Cortex of kidney (tissue), 1 donor: ENCODE measurements around the gene VPS54.

Source experiments
- DNase-seq: peaks from one replicate; lab custom pipeline; 2025; lab: John Stamatoyannopoulos, UW

VPS54 gene

DNA sequence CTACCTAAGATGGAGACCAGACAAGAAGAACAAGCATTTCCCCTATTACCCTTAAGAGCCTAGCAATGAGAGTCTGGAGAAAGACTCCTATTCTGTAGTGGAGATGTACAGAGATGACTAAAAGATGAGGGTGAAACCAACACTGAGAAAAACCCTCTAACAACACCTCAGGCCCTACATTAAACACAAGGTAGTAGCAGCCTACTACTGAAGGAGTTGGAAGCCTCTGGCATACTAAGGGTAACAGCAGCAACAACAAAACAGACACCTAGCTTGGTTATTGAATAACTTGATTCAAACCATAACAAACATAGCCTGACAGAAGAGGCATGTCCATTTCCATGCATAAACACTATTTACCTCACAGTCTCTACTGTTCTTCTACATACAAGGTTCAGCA is 117.1 kb downstream of the VPS54 start:
- no peak for DNase-seq

DNA sequence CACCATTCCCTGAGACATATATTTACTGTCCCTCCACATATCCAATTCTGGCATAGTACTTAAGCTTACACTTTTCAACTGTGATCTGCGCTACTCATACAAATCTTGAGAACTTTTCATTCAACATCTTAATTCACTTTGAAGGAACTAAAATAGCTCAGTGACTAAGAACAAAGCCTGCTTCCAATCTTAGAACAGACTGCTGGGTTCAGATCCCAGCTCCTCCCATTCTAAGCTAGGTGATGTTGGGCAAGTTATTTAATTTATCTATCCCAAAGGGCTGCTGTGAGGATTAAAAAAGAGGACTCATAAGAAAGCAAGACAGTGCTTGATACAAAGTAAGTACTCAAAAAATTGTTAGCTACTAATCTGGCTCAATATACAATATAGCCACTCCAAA is 119.6 kb downstream of the VPS54 start:
- DNase-seq, result no peak

DNA sequence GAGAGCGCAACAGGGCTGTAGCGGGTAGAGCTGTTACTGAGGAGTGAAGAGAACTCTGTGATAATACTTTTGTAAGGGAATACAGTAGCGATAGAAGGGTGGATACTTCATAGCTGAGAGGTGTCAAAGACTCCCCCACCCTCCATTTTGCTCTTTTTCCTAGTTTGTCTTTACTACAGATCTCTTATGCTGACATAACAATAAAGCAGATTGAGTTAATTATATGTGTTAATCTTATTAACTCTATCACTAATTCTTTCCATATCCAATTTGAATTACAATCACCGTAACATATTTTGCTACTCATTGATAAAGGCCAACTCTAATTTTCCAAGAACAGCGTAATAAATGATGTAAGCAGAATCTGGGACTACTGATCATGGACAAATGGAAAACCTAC is 120.4 kb downstream of the VPS54 start:
- DNase-seq, result no peak

- no peak for DNase-seq
Observed at GRCh38 chr2:63894167-63894566, 125.1 kb downstream of the VPS54 start.

- DNase-seq, result no peak
Observed at GRCh38 chr2:63893163-63893562, 126.1 kb downstream of the VPS54 start.

- no peak for DNase-seq
Observed at GRCh38 chr2:63891488-63892030, 127.7 kb downstream of the VPS54 start.

GRCh38 chr2:63890678-63891077 is 128.6 kb downstream of the VPS54 start:
- DNase-seq, result no peak

GRCh38 chr2:63888490-63889402 is 130.5 kb downstream of the VPS54 start:
- DNase-seq, result no peak

- no peak for DNase-seq
Observed at GRCh38 chr2:63888053-63888452, 131.2 kb downstream of the VPS54 start.

DNA sequence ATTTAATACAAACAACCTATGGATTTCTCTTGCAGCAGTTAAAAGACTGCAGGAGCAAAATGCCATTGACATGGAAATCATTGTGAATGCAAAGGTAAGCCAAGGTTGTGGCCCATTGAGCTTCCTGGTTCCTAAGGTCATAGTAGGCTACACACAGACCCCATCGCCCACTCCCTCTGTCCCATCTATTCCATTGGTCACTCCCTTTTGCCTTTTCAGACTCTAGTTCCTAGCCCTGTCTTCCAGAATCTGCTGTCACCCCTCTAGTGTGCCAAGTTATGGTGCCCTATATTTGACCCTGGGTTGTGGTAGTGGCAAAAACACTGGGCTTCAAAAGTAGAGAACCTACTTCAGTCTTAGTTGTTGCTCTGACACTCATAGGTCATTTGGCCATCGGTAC is 132.8 kb downstream of the VPS54 start:
- no peak for DNase-seq

GRCh38 chr2:63882395-63883105 is 136.7 kb downstream of the VPS54 start:
- no peak for DNase-seq

DNA sequence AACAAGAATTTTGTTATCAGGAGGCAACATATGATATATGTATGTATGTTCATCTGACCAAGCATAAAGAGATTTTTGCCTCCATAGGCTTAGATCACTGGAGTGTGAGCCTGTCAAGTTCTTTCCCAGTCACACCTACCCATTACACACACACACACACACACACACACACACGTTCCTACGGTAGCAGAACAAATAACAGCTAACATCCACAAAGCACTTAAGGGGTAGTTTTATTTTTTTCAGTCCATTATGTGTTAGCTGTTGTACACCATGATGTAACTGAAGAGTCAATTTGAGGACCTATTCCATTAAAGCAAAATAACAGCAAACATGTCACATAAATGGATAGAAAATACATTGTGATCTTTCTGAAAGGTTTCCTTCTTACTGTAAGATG is 138.0 kb downstream of the VPS54 start:
- DNase-seq, result no peak

GRCh38 chr2:63880625-63881024 is 138.6 kb downstream of the VPS54 start:
- no peak for DNase-seq

DNA sequence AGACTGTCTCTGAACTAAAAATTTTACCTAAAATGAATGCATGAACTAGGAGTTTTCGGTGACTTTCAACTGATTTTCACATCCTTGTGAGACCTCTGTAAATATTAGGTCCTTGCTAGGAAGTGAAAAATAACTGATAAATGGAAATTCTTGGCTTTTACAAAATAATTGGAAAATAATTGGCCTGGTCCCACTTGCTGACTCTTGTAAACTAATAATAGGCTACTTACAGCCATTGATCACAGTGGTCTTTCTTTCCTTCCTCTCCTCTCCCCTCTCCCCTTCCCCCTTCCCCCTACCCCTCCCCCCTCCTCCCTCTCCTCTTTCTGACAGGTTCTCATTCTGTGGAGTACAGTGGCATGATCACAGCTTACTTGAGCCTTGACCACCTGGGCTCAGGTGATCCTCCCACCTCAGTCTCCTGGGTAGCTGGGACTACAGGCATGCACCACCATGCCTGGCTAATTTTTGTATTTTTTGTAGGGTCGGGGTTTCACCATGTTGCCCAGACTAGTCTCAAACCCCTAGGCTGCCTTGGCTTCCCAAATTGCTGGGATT is 139.3 kb downstream of the VPS54 start:
- no peak for DNase-seq

- DNase-seq, result no peak
Observed at GRCh38 chr2:63878486-63878885, 140.7 kb downstream of the VPS54 start.

GRCh38 chr2:63876311-63876710 is 142.9 kb downstream of the VPS54 start:
- DNase-seq, result no peak

DNA sequence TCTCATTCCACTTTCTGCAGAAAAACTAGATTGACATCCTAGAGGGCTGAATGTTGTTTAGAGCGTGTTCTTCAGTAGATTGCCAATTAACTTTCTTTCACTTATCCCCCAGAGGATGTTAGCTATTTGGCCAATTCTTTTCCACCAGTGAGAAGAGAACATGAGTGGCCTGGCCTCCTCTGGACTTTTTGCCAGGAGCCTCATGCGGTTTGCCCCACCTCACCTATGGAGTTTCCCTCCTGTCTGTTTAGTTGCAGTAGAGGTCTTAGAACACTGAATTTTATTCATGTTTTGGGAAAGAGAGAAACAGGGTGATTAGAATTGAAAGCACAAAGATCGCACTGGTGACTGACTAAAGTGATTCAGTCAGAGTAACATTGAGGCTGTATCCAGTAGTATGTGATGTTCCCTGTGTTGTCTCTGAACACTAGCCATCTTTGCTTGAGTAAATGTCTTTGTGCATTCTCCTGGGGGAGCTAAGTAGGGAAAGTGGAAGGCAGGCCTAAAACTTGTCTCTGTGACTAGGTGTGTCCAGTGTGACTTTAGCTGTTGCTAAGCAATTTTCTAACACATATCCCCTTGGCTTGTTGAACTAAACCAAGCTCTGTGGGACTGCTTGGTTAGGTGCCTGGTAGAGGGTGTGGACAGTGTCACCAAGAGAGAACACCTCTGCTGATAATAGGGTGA is 143.5 kb downstream of the VPS54 start:
- DNase-seq, result no peak

- DNase-seq, result no peak
Observed at GRCh38 chr2:63875131-63875527, 144.1 kb downstream of the VPS54 start.

- no peak for DNase-seq
Observed at GRCh38 chr2:63874204-63875130, 144.8 kb downstream of the VPS54 start.

GRCh38 chr2:63872571-63873328 is 146.5 kb downstream of the VPS54 start:
- DNase-seq, result no peak
